Keratinocyte (primary cell): ENCODE measurements around the gene TM9SF1. TPM values are rescaled to one million over a fixed set of nuclear protein-coding genes. Genes with fewer than 3 reads are reported as not detected.

Experiments
- DNase-seq: peaks from one replicate; pipeline ENCODE4 v3.0.0-alpha.2; 2011; ENCODE audit warnings: low read depth, missing footprints, low spot score
- FAIRE-seq: peaks from 2 replicates; lab custom pipeline; 2011; peaks lifted over from hg19 to GRCh38; lab: Jason Lieb, UNC
- H2AFZ ChIP-seq: 2 replicates; pipeline ENCODE4 v1.6.0; 2012; ENCODE audit warnings: low read length, control low read depth, inconsistent platforms; ENCODE audit not compliant: control insufficient read depth
- H3K27ac ChIP-seq: 2 replicates; pipeline ENCODE4 v1.5.1; 2011; ENCODE audit warnings: low read length; ENCODE audit not compliant: control insufficient read depth, insufficient read depth
- H3K27me3 ChIP-seq: 3 replicates; pipeline ENCODE4 v1.6.0; 2011; ENCODE audit warnings: low read length; ENCODE audit not compliant: control insufficient read depth, insufficient read depth; ENCODE audit errors: extremely low read depth
- H3K36me3 ChIP-seq, 2 experiments: 2 replicates in 1 of 2; 3 replicates in 1 of 2; pipeline ENCODE4 v1.5.1; 2011; ENCODE audit warnings: low read length in 2 of 2, mild to moderate bottlenecking in 1 of 2; ENCODE audit not compliant: control insufficient read depth in 2 of 2, insufficient read depth in 2 of 2; ENCODE audit errors: extremely low read depth in 1 of 2
- H3K4me1 ChIP-seq: 3 replicates; pipeline ENCODE4 v1.5.1; 2011; ENCODE audit warnings: low read length; ENCODE audit not compliant: control insufficient read depth, insufficient read depth; ENCODE audit errors: extremely low read depth
- H3K4me2 ChIP-seq: 3 replicates; pipeline ENCODE4 v1.6.0; 2011; ENCODE audit warnings: low read depth, low read length; ENCODE audit not compliant: control insufficient read depth, insufficient read depth; ENCODE audit errors: extremely low read depth
- H3K4me3 ChIP-seq, 3 experiments: fragments of 200-600 bp in 1 of 3; sonication (generic) in 1 of 3; 2 replicates in 2 of 3; 3 replicates in 1 of 3; pipeline ENCODE4 v1.5.1; 2011 to 2016; ENCODE audit warnings: low read length in 3 of 3, mild to moderate bottlenecking in 3 of 3, control low read depth in 2 of 3, inconsistent platforms in 1 of 3, low read depth in 1 of 3, mixed read lengths in 1 of 3, mixed run types in 1 of 3, moderate library complexity in 1 of 3; ENCODE audit not compliant: control insufficient read depth in 2 of 3, insufficient read depth in 2 of 3; ENCODE audit errors: extremely low read depth in 1 of 3
- H3K79me2 ChIP-seq: 2 replicates; pipeline ENCODE4 v1.6.0; 2012; ENCODE audit warnings: low read length; ENCODE audit not compliant: control insufficient read depth, insufficient read depth
- H3K9ac ChIP-seq: 3 replicates; pipeline ENCODE4 v1.6.0; 2011; ENCODE audit warnings: low read length; ENCODE audit not compliant: control insufficient read depth, insufficient read depth; ENCODE audit errors: extremely low read depth
- H3K9me1 ChIP-seq: 3 replicates; pipeline ENCODE4 v1.6.0; 2011; ENCODE audit warnings: low read length; ENCODE audit not compliant: control insufficient read depth, insufficient read depth; ENCODE audit errors: extremely low read depth
- H3K9me3 ChIP-seq: 2 replicates; pipeline ENCODE4 v1.5.1; 2012; ENCODE audit warnings: low read depth, low read length; ENCODE audit not compliant: control insufficient read depth
- H4K20me1 ChIP-seq: 3 replicates; pipeline ENCODE4 v1.6.0; 2011; ENCODE audit warnings: low read length; ENCODE audit not compliant: control insufficient read depth, insufficient read depth; ENCODE audit errors: extremely low read depth
- CTCF ChIP-seq, 3 experiments: IDR thresholded peaks in 1 of 3; conservative IDR thresholded peaks in 1 of 3; optimal IDR thresholded peaks in 1 of 3; 2 replicates in 2 of 3; 3 replicates in 1 of 3; pipeline versions ENCODE3 to v1.5.1; 2011; ENCODE audit warnings: low read length in 3 of 3, mild to moderate bottlenecking in 3 of 3, moderate library complexity in 2 of 3, control low read depth in 1 of 3, inconsistent platforms in 1 of 3; ENCODE audit not compliant: insufficient read depth in 2 of 3; ENCODE audit errors: extremely low read depth in 1 of 3
- EZH2 ChIP-seq: IDR thresholded peaks from one replicate; pipeline ENCODE4 v1.6.1; 2012; ENCODE audit warnings: inconsistent platforms, mild to moderate bottlenecking, low read length, moderate library complexity
- dilution Hi-C: fragments of 300-500 bp; cut with MboI; formaldehyde crosslinking; loops from one replicate; pipeline ENCODE4 v1.7.0; 2020; ENCODE audit warnings: low sequenced_read_pairs; ENCODE audit not compliant: extremely low pct_ligation_motif_present
- polyA plus RNA-seq, 5 experiments: library from polyadenylated mRNA; depleted of rRNA in 3 of 5; stranded (reverse) in 3 of 5; stranded (forward) in 1 of 5; unstranded in 1 of 5; fragments of >200 nt; gene quantifications; 1 replicate in 1 of 5; 2 replicates in 3 of 5; 3 replicates in 1 of 5; pipeline versions ENCODE4 v1.2.1 to v1.2.3, GENCODE V29; 2011 to 2012; ENCODE audit warnings: missing spikeins in 2 of 5, low read depth in 1 of 5, low replicate concordance in 1 of 5

TM9SF1 gene
- polyA plus RNA-seq, 1 donor (not counting 4 experiments of a cell fraction or from before 2014, with no cell fraction given) = 19.2 TPM

- H3K27me3 ChIP-seq = no peaks in the 10 kb centered on the region
- peaks cover 29% of the 10 kb centered on the region for H3K4me1 ChIP-seq
- H3K79me2 ChIP-seq = peaks cover 32% of the 10 kb centered on the region
- no peaks in the 10 kb centered on the region for H4K20me1 ChIP-seq
- DNase-seq (no peak), FAIRE-seq (no peak)
- no peaks in the 10 kb centered on the region for H3K9me1 ChIP-seq
- no peaks in the 10 kb centered on the region for H3K9me3 ChIP-seq
- H2AFZ ChIP-seq = no peak overlapping the region
- peak overlapping the region; percentile 100 for H3K9ac ChIP-seq
- peak overlapping the region; percentile 99 for H3K27ac ChIP-seq
- H3K36me3 ChIP-seq = peaks cover 53 to 58% of the 10 kb centered on the region in 2 experiments
- dilution Hi-C loops = no loop called here
- TF ChIP-seq CTCF (optimal IDR thresholded peaks at IDR 0.05 in 1 of 3, IDR thresholded peaks at IDR 0.05 in 1 of 3, conservative IDR thresholded peaks at IDR 0.05 in 1 of 3; ENCODE audit: extremely low read depth in 1 of 3, insufficient read depth in 2 of 3, low read length in 3 of 3) (no peak), EZH2 (no peak)
- H3K4me2 ChIP-seq = peak overlapping the region; percentile 100
- H3K4me3 ChIP-seq = peak overlapping the region; percentile 72 to 96 (median 95)
These were observed 33.1 kb downstream of the TM9SF1 start for GRCh38 chr14:24162093-24162492.

- Histone ChIP-seq H3K9ac (peak within 1 kb of the TSS; percentile 100), H3K79me2 (peaks cover 32% of the 10 kb centered on the region), H3K9me1 (no peaks in the 10 kb centered on the region), H3K27me3 (no peaks in the 10 kb centered on the region), H3K4me1 (peaks cover 29% of the 10 kb centered on the region), H3K36me3 (peaks cover 51 to 60% of the 10 kb centered on the region in 2 experiments), H2AFZ (peak within 1 kb of the TSS; percentile 37), H3K27ac (peak within 1 kb of the TSS; percentile 99), H3K4me3 (peak within 1 kb of the TSS; percentile 72 to 96 (median 95)), H3K4me2 (peak within 1 kb of the TSS; percentile 100), H3K9me3 (no peaks in the 10 kb centered on the region), H4K20me1 (no peaks in the 10 kb centered on the region)
- peak; percentile 83 for DNase-seq
- FAIRE-seq = peak; percentile 73
- dilution Hi-C loops = no loop called here
- no peak for TF ChIP-seq EZH2
- peak; percentile 89 to 98 (median 97) for TF ChIP-seq CTCF (optimal IDR thresholded peaks at IDR 0.05 in 1 of 3, IDR thresholded peaks at IDR 0.05 in 1 of 3, conservative IDR thresholded peaks at IDR 0.05 in 1 of 3; ENCODE audit: extremely low read depth in 1 of 3, insufficient read depth in 2 of 3, low read length in 3 of 3)
These were observed 34.1 kb downstream of the TM9SF1 start, which contains the start of gene IRF9 for GRCh38 chr14:24160850-24161804. Gene IRF9 (plus strand): TSS chr14:24161265. CDS start chr14:24162145, 880 bp downstream.
